HG03521 (cell line): ENCODE data around the gene ARRDC5.
"Not testable (repeated sequence)": the region's sequence is repeated elsewhere in the genome, so short reads cannot be mapped to it uniquely, and the experiment has no call there.

Experiments
- ATAC-seq: cut with Tn5 transposase; IDR thresholded peaks from one replicate; pipeline ENCODE4 v1.9.1; 2021; ENCODE audit warnings: mild to moderate bottlenecking, moderate library complexity; ENCODE audit not compliant: unreplicated experiment

ARRDC5 gene

DNA sequence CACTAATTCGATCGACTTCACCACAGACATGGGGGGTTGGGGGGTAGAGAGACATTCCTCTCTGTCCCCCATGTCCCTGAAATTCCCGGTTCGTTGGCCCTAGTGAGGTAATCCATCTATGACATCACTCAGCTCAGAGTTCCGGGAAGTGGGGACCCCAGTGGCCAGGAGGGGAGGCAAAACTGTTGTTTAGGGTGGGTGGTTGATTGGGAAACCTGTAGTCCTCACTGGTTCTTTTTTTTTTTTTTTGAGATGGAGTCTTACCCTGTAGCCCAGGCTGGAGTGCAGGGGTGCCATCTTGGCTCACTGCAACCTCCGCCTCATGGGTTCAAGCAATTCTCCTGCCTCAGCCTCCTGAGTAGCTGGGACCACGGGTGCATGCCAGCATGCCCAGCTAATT, at the start of gene ARRDC5:
ARRDC5 (minus strand) TSS at position 101 of the 400 bp plus-strand sequence; CDS start at position 30, 71 bp downstream.
- no peak for ATAC-seq

DNA sequence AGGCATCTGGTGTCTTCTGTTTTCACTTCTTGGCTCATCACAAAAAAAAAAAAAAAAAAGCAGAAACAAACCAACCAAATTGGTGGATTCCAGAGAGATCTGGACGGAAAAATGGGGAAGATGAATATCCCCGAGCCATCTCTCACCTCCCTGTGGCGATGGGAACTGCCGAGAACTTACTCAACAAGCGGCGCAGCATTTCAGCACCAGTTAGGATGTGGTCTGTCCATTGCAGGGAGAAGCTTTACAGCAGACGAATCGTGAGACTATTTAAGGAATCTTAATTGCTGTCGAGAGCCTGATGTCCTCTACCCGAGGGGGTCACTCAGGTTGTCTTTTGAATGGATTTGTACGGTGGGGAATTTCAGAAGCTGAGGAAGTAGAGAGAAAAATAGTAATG, 49.0 kb upstream of the ARRDC5 start:
- ATAC-seq: no peak

DNA sequence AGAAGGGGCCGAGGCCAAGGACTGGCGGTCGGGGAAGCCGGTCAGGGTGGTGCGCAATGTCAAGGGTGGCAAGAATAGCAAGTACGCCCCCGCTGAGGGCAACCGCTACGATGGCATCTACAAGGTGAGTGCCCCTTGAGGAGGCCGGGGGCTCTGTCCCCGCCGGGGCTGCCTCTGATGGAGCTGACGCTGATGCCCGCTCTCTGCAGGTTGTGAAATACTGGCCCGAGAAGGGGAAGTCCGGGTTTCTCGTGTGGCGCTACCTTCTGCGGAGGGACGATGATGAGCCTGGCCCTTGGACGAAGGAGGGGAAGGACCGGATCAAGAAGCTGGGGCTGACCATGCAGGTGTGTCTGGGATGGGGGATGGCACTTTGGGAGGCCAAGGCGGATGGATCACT, 48.0 kb upstream of the ARRDC5 start:
- ATAC-seq: not testable (repeated sequence)

DNA sequence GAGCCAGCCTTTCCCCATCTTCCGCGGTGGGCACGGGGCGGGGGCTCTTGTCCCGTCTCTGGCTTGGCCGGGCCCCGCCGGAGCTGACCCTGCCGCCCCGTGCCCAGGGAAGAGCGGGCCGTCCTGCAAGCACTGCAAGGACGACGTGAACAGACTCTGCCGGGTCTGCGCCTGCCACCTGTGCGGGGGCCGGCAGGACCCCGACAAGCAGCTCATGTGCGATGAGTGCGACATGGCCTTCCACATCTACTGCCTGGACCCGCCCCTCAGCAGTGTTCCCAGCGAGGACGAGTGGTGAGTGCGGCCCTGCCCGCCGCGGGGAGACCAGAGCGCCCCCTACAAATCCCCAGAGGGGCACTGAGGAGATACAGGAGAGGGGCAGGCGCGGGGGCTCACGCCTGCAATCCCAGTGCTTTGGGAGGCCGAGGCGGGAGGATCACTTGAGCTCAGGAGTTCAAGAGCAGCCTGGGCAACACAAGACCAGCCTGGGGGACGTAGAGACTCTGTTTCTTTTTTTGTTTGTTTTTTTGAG, 39.0 kb upstream of the ARRDC5 start:
- ATAC-seq: not testable (repeated sequence)

DNA sequence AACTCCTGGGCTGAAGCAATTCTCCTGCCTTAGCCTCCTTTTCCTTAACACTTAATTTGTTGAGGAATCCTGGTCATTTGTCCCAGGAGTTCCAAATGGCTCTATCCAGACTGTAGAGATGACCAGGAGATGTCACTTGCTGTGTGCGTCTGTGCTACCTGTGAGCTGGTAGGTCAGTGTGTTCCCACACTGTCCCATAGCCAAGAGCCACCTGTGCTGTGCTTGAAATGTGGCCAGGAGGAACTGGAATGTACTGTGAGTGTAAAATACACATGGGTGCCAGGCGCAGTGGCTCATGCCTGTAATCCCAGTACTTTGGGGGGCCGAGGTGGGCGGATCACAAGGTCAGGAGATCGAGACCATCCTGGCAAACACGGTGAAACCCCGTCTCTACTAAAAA, 36.8 kb upstream of the ARRDC5 start:
- no peak for ATAC-seq

DNA sequence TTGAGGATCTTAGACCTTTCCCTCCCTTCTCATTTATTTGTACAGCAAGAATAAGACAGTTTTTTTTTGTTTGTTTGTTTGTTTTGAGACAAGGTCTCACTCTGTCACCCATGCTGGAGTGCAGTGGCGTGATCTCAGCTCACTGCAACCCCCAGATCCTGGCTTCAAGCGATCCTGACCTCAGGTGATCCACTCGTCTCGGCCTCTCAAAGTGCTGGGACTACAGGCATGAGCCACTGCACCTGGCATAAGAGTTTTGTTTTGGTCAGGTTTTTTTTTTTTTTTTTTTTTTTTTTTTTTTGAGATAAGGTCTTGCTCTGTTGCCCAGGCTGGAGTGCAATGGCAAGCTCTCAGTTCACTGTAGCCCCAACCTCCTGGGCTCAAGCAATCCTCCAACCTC, 35.8 kb upstream of the ARRDC5 start:
- ATAC-seq: not testable (repeated sequence)

DNA sequence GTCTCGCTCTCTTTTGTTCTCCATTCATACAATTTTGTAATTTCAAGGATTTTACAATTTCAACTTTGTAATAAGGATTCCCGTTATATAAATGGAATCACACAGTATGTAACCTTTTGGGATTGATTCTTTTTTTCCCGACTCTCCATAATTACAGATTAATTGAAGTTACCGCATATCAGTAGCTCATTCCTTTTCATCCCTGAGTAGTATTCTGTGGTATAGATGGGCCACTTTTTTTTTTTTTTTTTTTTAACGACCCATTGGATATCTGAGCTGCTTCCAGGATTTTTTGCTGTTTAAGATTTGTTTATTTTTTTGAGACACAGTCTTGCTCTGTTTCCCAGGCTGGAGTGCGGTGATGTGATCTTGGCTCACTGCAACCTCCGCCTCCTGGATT, 34.4 kb upstream of the ARRDC5 start:
- no peak for ATAC-seq

DNA sequence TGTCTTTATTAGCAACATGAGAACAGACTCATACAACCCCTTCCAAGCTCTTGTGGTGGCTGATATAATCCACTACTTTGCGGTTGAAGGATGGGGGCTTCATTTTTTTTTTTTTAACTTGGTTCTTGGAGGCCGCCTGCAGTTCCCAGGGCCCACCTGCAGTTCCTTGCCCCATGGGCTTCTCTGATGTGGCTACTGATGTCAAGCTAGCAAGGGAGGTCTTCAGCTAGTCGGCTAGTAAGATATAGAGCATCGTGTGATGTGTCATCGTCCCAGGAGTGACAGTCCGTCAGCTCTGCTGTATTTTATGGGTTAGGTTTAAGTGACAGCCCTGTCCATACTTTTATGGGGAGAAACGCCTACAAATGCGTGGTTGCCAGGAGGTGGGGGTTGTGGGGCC, 32.7 kb upstream of the ARRDC5 start:
- no peak for ATAC-seq

DNA sequence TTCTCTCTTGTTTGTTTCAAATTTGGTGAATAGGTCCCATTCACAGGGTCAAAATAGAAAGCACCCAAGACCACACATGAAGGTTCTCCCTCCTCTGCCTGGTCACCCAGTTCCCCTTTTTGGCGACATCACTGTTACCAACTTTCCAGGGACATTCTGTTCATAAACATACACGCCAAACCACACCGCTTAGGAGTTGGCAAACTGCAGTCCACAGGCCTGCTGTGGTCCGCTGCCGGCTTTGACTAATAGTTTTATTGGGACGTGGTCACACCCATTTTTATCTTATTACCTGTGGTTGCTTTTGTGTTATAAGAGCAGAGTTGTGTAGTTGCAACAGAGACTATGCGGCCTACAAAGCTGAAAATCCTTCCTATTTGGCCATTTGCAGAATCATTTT, 30.8 kb upstream of the ARRDC5 start:
- ATAC-seq: no peak

DNA sequence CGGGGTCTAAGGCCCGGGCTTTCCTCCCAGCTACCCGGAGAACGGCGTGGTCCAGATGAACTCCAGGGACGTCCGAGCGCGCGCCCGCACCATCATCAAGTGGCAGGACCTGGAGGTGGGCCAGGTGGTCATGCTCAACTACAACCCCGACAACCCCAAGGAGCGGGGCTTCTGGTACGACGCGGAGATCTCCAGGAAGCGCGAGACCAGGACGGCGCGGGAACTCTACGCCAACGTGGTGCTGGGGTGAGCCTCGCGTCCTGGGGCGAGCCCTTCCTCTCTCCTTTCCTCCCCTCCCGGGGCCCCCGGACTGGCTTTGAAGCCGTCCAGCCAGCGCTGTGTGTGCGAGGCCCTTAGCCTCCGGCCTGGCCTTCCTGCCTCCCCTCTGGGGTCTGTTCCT, 30.0 kb upstream of the ARRDC5 start:
- no peak for ATAC-seq

DNA sequence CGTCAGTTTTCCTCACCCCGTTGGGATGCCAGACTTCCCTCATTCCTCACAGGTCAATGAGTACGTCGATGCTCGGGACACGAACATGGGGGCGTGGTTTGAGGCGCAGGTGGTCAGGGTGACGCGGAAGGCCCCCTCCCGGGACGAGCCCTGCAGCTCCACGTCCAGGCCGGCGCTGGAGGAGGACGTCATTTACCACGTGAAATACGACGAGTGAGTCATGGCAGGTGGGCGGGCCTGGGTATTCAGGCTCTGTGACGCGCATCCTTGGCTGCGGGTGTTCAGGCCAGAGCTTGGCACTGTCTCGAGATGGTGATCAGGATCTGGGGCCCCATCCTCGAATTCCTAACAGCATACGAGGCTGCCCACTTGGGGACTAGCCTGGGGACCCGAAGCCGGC, 28.0 kb upstream of the ARRDC5 start:
- ATAC-seq: no peak

DNA sequence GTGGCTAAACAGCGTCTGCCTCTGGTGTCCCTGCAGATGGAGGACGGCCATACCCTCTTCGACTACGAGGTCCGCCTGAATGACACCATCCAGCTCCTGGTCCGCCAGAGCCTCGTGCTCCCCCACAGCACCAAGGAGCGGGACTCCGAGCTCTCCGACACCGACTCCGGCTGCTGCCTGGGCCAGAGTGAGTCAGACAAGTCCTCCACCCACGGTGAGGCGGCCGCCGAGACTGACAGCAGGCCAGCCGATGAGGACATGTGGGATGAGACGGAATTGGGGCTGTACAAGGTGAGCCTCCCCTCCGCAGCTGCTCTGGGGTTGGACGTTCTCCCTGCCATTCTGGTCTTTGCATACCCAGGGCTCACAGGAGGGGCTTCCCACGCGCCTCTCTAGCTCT, 26.5 kb upstream of the ARRDC5 start:
- ATAC-seq: no peak

DNA sequence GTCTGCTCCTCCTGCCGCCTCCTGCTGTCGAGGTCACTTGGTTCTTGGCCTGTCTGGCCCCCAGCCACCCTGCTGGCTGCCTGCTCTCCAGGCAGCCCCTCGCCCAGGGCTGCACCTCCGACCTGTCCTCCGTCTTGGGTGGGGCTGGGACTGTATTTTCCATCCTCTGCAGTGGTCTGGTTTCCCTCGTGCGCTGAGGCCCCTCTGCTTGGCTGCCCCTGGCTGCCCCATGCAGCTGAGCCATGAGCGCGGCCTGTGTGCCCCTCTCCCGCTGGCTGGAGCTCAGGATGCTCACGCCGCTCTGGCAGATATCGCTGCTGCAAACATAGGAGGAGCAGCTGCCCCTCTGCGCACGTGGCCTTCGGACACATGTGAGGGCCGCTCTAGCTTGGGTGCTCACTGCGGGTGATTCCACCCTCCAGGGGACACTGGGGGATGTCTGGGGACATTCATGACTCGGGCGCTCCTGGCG, 20.6 kb upstream of the ARRDC5 start:
- no peak for ATAC-seq

DNA sequence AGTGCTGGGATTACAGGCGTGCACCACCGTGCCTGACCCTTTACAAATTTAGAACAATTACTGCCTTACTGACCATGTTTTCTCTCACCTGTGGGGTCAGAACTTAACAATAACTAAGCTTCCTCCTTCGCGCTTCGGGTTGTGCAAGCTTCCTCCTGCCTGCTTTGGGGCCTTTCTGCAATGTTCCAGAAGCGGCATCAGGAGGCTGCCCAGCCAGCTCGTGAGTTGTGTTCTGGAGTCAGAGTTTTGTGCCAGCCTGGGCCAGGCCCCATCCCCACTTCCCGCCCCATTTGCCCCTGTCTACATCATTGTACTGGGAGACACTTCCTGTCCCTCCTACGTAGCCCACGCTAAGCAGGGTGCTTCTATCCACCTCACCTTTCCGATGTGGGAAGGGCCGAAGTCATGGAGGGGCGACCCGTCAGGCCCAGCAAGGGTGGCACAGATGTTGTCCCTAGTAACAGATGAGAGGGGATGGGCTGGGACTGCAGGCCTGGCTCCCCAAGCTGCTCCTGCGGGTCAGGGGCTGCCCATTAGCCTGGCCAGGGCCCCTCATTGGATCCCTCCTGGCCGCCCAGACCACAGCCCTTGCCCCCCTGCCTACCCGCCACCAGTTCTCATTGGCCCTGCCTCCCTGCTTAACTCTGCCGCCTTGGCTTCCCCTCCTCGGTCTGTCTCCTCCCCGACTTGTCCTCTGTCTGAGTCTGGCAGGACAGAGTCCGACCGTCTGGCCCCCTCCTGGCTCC, 20.0 kb upstream of the ARRDC5 start:
- no peak for ATAC-seq

DNA sequence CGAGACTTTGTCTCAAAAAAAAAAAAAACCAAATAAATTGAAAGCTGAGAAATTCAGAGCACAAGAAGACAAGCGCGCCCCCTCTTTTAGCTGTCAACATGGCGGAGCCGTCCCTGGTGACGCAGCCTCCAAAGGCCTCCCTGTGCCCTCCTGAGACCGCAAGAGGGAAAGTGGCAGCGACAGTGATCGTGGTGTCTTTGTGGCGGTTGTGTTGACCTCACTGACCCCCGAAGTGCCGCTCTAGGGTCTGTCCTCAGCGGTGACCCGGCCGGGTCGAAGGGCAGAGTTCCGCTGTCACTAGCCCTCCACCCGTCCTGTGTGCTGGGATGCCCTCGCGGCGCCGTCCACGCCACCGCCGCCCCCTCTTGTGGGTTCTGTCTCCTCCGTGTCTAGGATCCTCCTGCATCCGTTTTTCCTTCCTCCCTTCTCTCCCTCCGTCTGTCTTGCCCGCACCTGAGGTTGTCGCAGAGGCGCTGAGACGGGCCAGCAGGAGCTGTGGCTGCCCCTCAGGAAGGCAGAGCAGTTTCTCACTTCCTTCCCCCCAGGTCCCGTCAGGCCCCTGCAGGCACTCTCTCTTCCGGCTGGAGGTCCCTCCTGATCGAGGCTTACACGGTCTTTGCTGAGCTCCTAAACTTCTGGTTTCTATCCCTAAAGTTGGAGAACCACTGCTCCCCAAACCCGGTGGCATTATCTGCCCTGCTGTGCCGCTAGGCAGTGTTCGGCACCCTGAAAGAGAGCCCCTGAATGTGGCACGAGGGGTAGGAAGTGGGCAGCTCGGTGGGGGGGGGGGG, 13.8 kb upstream of the ARRDC5 start:
- no peak for ATAC-seq

DNA sequence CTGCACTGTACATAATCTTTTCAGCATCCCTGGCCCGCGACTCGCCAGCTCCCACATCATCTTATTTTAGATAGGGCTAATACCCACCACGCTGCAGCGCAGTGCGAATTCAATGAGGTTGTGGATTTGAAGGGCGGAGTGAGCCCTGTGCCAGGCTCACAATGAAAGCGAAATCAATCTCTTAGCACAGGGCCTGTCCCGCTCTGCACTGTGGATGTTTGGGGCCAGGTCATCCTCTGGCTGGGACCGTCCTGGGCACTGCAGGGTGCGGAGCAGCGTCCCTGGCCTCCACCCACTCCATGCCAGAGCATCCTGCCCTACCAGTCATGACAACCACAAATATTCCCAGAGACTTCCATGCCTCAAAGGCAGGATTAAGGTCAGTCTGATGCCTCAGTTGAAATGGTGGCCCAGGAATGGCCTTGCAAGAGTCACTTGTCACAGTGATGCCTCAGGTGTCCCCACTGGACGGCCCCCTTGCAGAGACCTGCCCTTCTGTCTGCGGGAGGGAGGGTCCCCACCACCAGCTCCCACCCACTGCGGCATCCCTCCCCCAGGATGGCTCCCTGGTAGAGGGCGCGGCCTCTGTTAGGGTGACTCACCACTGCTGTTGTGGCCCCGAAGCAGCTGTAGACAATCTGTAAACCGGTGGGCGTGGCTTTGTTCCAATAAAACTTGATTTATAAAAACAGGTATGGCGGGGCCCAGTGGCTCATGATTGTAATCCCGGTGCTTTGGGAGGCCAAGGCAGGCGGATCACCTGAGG, 12.2 kb upstream of the ARRDC5 start:
- no peak for ATAC-seq

DNA sequence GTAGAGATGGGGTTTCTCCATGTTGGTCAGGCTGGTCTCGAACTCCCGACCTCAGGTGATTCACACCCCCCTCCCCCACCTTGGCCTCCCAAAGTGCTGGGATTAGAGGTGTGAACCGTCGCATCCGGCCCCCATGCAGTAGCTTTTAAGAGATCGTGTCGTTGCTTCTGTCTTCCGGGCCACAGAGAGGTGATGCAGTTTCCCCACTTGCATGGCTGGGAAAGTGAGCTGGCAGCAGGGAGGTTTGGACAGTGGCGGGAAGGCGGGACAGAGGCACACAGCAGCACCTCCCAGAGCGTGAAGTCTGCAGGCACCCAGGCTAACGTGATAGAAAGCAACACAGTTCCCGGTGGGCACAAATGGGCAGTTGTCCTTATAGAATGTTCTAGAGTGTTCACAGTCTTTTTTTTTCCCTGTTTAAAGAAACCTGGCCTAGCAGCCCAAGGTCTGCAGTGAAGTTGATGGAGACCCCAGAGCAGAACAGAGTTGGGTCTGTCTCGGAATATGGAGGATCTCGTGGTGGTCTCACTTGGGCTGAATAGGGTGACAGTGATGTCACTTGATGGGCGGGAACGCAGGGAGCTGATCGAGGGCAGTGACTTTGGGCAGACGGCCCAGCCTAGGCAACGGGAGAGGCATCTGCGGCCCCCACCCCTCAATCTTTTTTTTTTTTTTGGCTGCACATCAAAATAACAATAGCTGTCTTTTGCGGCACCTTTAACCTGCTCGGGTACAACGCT, 11.5 kb upstream of the ARRDC5 start:
- ATAC-seq: no peak

DNA sequence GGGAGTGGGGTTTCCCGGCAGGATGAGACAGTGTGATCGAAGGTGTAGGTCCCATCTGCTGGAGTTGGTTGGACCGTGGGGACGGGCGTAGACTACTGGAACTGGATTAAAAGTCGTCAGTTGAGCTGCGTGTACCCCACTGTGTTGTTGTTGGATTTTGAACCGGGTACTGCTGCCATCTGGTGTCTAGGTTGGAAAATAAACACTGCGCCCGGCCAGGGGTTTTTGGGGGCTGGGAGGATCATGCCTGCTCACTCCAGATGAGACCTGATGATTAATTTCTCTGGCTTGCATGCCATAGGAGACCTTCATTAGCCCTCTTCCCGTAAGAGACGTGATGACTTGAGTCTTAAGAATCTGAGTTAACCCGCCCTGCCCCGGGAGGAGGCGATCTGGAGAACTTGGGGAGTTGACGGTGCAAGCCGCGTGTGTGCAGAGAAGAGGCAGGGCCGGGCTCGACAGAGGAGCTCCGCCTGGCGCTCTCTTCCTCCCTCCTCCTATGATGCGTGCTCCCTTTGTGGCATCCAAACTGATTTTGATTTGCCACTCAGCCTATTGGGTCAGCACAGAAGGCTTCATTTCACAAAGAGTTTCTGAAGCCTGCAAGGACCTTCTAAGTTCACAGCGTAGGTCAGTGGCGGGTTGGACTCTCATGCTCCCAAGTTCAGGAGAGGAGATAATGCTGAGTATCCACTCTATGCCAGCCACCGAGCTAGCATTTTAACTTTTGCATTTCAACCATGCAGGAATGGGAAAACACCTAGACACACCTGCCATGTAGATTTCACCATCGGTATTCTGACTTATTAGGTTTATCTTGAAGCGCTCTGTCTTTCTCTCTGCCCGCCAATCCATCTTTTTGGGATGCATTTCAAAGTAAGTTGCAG, 9.3 kb upstream of the ARRDC5 start:
- no peak for ATAC-seq

DNA sequence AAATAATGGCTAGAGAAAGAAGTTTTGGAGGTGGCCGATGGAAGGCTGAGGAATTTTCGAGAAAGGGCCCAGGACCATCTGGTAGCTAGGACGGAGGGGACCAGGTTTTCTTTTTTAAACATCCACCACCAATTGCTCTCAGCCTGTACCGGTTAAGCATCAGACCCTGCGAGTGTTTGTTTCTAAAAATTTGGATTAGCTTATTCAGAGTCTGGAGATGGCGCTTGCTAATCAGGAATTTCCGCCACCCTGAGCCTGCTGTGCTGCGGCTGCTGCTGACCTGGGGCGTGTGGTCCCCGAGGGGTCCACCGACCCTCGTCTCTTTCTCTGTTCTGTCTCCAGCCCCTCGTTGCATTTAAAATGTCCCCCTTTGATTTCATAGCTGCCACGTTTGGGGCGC, 8.6 kb upstream of the ARRDC5 start:
- no peak for ATAC-seq
